C4-2B (cell line): ENCODE measurements around the gene WIZ.

ENCODE experiments used
- ZFX ChIP-seq: fragments of 450-650 bp; IDR thresholded peaks from 2 replicates; pipeline ENCODE4 v1.6.1; 2017
- TF ChIP-seq, protein P1 (sequence below): fragments of 450-650 bp; conservative IDR thresholded peaks from 2 replicates; pipeline ENCODE4 v1.5.1; 2017; ENCODE audit warnings: mild to moderate bottlenecking

- TF ChIP-seq, protein P1, sequence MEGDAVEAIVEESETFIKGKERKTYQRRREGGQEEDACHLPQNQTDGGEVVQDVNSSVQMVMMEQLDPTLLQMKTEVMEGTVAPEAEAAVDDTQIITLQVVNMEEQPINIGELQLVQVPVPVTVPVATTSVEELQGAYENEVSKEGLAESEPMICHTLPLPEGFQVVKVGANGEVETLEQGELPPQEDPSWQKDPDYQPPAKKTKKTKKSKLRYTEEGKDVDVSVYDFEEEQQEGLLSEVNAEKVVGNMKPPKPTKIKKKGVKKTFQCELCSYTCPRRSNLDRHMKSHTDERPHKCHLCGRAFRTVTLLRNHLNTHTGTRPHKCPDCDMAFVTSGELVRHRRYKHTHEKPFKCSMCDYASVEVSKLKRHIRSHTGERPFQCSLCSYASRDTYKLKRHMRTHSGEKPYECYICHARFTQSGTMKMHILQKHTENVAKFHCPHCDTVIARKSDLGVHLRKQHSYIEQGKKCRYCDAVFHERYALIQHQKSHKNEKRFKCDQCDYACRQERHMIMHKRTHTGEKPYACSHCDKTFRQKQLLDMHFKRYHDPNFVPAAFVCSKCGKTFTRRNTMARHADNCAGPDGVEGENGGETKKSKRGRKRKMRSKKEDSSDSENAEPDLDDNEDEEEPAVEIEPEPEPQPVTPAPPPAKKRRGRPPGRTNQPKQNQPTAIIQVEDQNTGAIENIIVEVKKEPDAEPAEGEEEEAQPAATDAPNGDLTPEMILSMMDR: no peak
- no peak for TF ChIP-seq ZFX
Observed at GRCh38 chr19:15404097-15404779, 45.5 kb downstream of the WIZ start.
